NK-92 (cell line): ENCODE measurements around the gene IFI35.
"Not testable (repeated sequence)": the region's sequence is repeated elsewhere in the genome, so short reads cannot be mapped to it uniquely, and the experiment has no call there.

Source experiments
- DNase-seq: peaks from one replicate; lab custom pipeline; 2025; ENCODE audit not compliant: unreplicated experiment; lab: John Stamatoyannopoulos, UW

IFI35 gene

DNA sequence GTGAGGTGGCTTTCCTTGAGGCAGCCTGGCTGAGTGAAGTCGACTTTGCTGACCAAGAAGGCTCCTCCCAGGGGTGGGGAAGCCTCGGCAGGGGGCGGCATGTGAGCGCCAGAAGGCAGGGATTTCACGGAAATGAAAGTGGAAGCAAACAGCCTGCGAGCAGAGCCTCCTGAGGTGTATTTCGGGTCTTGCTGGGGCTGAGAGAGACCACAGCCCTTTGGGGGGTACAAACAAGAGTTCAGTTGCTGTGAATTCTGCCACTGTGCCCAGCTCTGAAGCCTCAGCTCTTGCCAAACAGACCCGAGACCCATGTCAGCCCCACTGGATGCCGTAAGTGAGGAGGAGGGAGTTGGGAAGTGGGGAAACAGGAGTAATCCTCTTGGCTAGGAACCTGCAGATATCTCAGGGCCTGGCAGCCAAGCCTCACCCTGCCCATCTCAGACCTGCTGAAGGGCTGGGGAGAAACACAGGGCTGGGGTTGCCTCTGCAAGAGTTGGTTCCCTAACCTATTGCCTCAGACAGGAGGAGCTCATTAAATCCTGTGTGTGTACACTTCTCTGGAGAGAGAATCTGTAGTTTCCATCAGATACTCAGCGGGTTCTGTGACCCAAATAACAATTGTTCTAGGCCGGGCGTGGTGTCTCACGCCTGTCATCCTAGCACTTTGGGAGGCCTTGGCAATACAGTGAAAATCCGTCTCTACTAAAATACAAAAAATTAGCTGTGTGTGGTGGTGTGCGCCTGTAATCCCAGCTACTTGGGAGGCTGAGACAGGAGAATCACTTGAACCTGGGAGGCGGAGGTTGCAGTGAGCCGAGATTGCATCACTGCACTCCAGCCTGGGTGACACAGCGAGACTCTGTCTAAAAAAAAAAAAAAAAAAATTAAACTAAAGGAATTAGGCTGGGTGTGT, at the start of gene IFI35:
Gene IFI35, plus strand, starts transcription at position 146 of the 913 bp plus-strand sequence. Its CDS starts 164 bp downstream, at position 310.
- DNase-seq: no peak

GRCh38 chr17:42964161-42964932, 42.2 kb upstream of the IFI35 start, which contains the start of gene AARSD1:
AARSD1 (minus strand) TSS chr17:42964454; CDS start chr17:42964440, 14 bp downstream.
- DNase-seq: peak; percentile 15

DNA sequence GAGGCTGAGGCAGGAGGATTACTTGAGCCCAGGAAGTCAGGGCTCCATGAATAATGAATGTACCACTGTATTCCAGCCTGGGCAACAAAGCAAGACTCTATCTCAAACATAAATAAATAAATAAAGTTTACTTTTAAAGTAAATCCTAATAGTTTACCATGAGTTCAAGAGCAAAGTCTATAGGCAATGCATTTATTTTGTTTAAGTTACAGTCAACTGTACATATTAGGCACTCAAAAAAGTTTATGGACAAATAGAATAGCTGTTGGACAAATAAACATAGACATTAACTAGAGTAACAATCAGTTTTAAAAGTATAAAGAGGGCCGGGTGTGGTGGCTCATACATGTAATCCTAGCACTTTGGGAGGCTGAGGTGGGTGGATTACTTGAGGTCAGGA, 38.7 kb upstream of the IFI35 start:
- DNase-seq: no peak

- no peak for DNase-seq
Observed at GRCh38 chr17:42969001-42969581, 37.5 kb upstream of the IFI35 start.

DNA sequence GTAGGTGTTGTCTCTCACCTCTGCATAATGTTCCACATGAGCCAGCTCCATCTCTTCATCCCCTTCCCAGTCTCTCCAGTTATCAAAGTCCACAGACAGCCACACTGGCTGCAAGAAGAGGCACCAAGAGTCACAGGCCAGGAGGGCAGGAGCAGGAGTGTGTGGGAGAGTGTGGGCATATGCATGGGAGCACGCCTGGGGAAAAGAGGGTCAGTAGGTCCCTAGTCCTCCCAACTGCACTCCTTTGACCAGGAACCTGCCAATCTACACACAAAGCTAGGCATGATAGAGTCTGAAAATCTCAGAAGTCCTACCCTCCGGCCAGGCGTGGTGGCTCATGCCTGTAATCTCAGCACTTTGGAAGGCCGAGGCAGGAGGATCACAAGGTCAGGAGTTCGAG, 35.0 kb upstream of the IFI35 start:
- no peak for DNase-seq

GRCh38 chr17:42973323-42973722, 33.3 kb upstream of the IFI35 start:
- DNase-seq: not testable (repeated sequence)

DNA sequence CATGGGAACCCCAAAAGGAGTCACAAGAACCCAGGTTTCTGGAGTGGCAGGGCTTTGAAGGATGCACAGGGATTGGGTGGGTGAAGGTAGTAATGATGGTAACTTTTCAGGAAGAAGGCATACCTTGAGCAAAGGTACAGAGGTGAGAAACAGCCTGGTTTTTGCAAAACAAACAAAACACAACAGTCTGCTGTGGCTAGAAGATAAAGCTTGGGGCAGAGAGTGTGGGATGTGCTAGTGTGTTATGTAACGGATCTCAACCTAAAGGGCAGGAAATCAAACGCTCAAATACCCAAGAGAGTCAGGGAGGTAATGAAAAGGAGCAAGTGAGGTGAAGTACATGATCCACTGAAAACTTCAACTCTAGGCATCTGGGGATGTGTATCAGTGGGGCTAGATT, 31.3 kb upstream of the IFI35 start:
- no peak for DNase-seq

DNA sequence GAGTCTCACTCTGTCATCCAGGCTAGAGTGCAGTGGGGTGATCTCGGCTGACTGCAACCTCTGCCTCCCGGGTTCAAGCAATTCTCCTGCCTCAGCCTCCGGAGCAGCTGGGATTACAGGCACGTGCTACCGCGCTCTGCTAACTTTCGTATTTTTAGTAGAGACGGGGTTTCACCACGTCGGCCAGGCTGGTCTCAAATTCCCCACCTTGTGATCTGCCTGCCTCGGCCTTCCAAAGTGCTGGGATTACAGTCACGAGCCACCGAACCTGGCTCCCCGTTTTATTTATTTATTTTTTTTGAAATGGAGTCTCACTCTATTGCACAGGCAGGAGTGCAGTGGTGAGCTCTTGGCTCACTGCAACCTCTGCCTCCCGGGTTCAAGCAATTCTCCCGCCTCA, 30.9 kb upstream of the IFI35 start:
- not testable (repeated sequence) for DNase-seq

DNA sequence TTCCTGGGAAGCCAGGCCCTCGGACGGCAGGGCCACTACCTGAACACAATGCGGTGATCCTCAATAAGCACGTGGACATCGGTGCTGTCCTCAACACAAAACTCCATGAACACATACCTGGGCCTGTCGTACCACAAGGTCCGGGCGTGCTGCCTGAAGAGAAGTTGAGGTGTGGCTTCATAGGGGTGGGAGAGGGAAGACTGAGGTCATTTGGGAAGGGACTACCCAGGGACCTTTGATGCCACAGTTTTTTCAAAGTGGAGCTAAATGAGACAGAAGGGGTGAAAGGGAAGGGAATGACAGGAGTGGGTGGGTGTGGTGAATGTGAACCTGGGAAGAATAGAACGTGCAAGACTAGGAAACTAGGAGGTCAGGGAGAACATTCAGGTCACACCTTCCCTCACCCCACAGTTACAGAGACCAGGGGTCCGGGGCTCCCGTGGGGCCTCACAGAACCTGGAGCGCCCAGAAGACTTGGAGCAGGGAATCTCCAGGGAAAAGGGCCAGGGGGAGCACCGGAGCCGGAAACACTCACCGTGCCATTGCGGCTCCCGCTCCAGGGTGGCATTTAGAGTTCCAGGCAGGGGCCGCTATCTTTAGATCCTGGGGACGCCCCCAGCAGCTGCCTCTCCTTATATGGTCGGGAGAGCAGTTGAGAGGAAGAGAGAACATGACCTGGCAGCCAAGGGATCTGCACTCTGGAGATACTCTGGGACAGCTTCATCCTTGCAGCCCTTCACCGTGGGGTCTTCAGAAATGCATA, 26.9 kb upstream of the IFI35 start, which contains the start of gene PTGES3L:
Gene PTGES3L, minus strand, starts transcription at position 570 of the 763 bp plus-strand sequence. Its CDS starts 27 bp downstream, at position 543.
- no peak for DNase-seq

DNA sequence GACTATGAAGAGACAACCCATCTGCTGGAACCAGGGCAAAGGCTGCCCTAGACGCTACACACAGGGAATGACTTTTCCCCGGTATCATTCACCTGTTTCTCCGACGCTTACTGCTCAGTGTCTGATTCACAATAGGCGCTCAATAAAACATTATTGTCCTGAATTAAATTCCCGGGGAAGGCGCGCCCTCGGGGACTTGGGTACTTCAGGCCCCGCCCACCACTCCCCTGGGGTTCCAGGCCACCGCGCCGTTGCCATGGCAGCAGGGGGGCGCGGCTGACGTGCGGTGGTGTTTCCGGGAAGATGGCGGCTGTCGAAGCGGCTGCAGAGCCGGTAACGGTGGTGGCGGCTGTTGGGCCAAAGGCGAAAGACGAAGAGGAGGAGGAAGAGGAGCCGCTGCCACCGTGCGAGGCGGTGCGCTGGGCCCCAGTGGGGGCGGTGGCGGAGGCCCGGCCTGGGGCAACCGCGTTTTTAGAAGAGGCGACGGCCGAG, 26.3 kb upstream of the IFI35 start, which contains the start of gene RUNDC1:
Gene RUNDC1, plus strand, starts transcription at position 292 of the 492 bp plus-strand sequence. Its CDS starts 12 bp downstream, at position 304.
- DNase-seq: peak; percentile 59

DNA sequence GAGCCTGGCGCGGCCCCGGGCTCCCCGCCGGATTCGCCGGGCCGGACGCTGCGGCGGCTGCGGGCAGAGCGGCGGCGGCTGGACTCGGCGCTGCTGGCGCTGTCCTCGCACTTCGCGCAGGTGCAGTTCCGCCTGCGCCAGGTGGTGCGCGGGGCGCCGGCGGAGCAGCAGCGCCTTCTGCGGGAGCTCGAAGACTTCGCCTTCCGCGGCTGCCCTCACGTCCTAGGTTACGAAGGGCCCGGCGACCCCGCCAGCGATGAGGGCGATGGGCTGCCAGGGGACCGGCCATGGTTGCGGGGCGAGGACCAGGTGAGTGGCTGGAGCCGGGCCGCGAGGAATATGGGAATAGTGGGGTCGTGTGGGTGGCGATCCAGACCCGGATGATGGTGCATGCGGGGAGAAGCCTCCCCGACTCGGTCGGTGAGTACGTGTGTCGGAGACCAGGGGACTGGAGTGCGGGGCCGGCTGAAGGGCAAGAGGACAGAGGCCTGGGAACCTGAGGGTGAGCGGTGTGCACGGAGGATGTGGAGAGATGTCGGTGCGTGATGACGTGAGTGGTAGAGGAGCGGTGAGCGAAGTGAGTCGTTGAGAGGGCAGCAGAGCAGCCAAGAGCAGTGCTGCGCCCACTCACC, 25.7 kb upstream of the IFI35 start:
- no peak for DNase-seq

GRCh38 chr17:42982266-42982665, 24.3 kb upstream of the IFI35 start:
- no peak for DNase-seq

- no peak for DNase-seq
Observed at GRCh38 chr17:42985225-42985624, 21.4 kb upstream of the IFI35 start.

DNA sequence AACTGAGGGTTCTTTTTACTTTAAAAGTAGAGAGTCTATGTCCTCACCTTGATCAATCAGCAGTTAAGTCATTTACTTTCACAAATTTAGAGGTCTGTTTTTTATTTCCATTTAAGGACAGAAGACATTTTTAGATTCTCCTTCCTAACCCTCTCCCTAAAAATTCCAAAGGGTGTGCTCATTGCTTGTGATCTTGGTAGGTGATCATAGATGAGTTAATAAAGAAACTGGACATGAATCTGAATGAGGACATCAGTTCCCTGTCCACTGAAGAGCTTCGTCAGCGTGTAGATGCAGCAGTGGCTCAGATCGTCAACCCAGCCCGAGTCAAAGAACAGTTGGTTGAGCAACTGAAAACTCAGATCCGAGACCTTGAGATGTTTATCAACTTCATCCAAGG, 17.4 kb upstream of the IFI35 start:
- DNase-seq: no peak

GRCh38 chr17:42989726-42990652, 16.6 kb upstream of the IFI35 start:
- no peak for DNase-seq

GRCh38 chr17:42991471-42991870, 15.1 kb upstream of the IFI35 start:
- no peak for DNase-seq

DNA sequence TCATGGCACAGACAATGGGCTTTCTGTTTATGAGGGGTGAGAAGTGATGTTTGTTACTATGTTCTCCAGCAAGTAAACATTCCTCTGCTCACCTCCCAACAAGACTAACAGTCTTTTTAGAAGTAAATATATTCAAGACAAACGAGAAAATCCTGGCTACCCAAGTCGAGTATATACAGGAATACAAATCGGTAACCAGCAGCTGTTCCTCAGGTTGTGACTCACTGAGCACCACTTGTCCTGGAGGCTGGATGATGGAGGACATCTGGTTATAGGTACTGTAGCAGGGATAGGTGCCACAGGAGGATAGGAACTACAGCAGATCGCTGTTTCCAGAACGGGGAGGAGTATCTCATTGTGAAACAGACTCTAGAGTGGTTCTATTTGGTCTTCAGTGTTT, 13.7 kb upstream of the IFI35 start:
- DNase-seq: no peak

DNA sequence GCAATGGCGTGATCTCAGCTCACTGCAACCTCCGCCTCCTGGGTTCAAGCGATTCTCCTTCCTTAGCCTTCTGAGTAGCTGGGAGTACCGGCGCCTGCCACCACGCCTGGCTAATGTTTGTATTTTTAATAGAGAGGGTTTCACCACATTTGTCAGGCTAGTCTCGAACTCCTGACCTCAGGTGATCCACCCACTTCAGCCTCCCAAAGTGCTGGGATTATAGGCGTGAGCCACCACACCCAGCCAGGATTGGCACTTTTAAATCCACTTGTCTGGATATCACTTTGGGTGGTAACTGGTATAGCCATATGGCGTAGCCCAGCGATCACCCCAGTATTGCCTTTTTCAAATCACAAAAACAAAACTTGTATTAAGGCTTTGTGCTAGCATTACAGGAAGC, 12.7 kb upstream of the IFI35 start:
- not testable (repeated sequence) for DNase-seq
